A673 (cell line): ENCODE data around the gene FERMT2. TPM values are rescaled to one million over a fixed set of nuclear protein-coding genes. Genes with fewer than 3 reads are reported as not detected.

Source experiments
- BruUV-seq: library from RNA; stranded (reverse); fragments of 400-500 nt; replicated peaks from 2 replicates; lab custom pipeline; 2021; lab: Mats Ljungman, UMichigan
- CTCF ChIA-PET: fragments of 300-600 bp; sonication (Branson Sonifier 250); formaldehyde crosslinking; loops from one replicate; lab custom pipeline; 2022; ENCODE audit warnings: antibody characterized with exemption; lab: Charles Lee
- POLR2A ChIA-PET: fragments of 300-600 bp; sonication (Branson Sonifier 250); formaldehyde crosslinking; loops from one replicate; lab custom pipeline; 2022; ENCODE audit warnings: antibody characterized with exemption; ENCODE audit not compliant: low non-redundant PET; lab: Charles Lee
- DNase-seq: peaks from one replicate; pipeline ENCODE4 v3.0.0-alpha.2; 2015; ENCODE audit warnings: low spot score
- H3K27ac ChIP-seq: fragments of 200-600 bp; sonication (generic); 2 replicates; pipeline ENCODE4 v1.5.1; 2016; ENCODE audit warnings: mixed run types, low read depth, mild to moderate bottlenecking, mixed read lengths, antibody characterized with exemption, low read length; ENCODE audit not compliant: poor library complexity, severe bottlenecking
- H3K27me3 ChIP-seq: fragments of 200-600 bp; sonication (generic); replicated peaks from 2 replicates; pipeline ENCODE4 v1.6.1; 2017; ENCODE audit warnings: mixed run types, low read depth, mild to moderate bottlenecking, mixed read lengths, antibody characterized with exemption, low read length; ENCODE audit not compliant: insufficient read depth, poor library complexity
- H3K36me3 ChIP-seq: fragments of 200-600 bp; sonication (generic); 2 replicates; pipeline ENCODE4 v1.6.1; 2016; ENCODE audit warnings: mixed run types, mild to moderate bottlenecking, mixed read lengths, antibody characterized with exemption, low read length; ENCODE audit not compliant: insufficient read depth, poor library complexity, severe bottlenecking
- H3K4me1 ChIP-seq: fragments of 200-600 bp; sonication (generic); 2 replicates; pipeline ENCODE4 v1.6.1; 2017; ENCODE audit warnings: mixed run types, mild to moderate bottlenecking, mixed read lengths, antibody characterized with exemption, low read length; ENCODE audit not compliant: insufficient read depth, poor library complexity, severe bottlenecking
- H3K4me3 ChIP-seq: fragments of 200-600 bp; sonication (generic); 2 replicates; pipeline ENCODE4 v1.5.1; 2016; ENCODE audit warnings: low read depth, mixed run types, mild to moderate bottlenecking, mixed read lengths, low read length; ENCODE audit not compliant: poor library complexity, severe bottlenecking
- H3K9me3 ChIP-seq: fragments of 200-600 bp; sonication (generic); 2 replicates; pipeline ENCODE4 v1.6.1; 2016; ENCODE audit warnings: mixed run types, low read depth, mild to moderate bottlenecking, mixed read lengths, antibody characterized with exemption, low read length; ENCODE audit not compliant: poor library complexity, severe bottlenecking
- EZH2 ChIP-seq: fragments of 200-600 bp; sonication (generic); IDR thresholded peaks from 2 replicates; pipeline ENCODE4 v1.6.1; 2017; ENCODE audit warnings: borderline replicate concordance, low read depth, mild to moderate bottlenecking, mixed read lengths, antibody characterized with exemption, low read length; ENCODE audit not compliant: poor library complexity, severe bottlenecking
- intact Hi-C: fragments of 100-400 bp; cut with micrococcal nuclease; formaldehyde crosslinking; loops from one replicate; pipeline ENCODE4 v1.10.0; 2022; ENCODE audit not compliant: unreplicated experiment
- total RNA-seq: library from RNA; stranded (reverse); gene quantifications from 2 replicates; pipeline ENCODE4 v1.2.3, GENCODE V29; 2021
- TF ChIP-seq, protein P1 (sequence below): fragments of 300-800, 200-600 bp; sonication (generic); conservative IDR thresholded peaks from 2 replicates; pipeline ENCODE4 v1.5.1; 2017; ENCODE audit warnings: low read depth, mild to moderate bottlenecking, antibody characterized with exemption, low read length, moderate library complexity, mixed read lengths

The FERMT2 gene
- total RNA-seq, 1 experiment from 2014 or later, result 38.3 TPM

DNA sequence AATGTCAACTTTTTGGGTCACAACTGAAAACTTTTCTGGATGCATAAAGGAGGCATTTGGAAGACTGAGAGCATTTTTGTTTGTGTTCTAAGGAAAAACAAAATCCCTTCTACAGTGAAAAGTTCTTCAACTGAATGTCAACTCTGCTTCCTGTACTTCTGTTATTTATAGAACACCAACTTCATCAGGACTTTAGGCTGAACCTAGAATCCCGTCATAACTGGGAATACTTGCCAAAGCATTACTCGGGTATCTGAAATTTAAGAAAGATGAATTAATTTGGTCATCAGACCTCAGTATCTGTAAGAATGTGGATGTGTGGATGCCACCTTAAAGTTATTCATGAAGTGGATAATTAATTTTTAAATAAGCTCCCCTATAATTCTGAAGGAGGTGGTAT lies 73.2 kb downstream of the FERMT2 start:
- intact Hi-C loops, result no loop called here

DNA sequence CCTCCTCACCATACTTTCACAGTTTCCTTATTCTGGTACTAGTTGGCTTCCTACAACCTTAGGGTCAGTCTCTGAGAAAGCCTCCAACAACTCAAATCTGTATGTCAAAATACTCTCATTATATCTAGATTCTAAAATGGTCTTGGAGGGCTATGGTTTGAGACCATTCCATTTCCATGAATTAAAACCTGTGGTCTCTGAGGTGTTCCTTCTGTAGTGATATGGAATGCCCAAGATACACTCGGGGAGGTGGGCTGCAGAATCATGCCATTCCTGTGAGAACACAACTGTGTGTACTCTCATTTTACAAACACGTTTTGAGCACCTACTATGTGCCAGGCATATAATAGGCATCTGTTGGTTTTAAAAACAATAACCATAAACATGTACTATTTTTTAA lies 74.0 kb downstream of the FERMT2 start:
- no peak for DNase-seq
- POLR2A ChIA-PET, result no interaction called here
- intact Hi-C loops, result no loop called here

More for the DNA sequence above, 73.2 kb downstream of the FERMT2 start:
- H3K36me3 ChIP-seq, result peaks cover 15% of the 10 kb centered on the region
- TF ChIP-seq EZH2, result no peak
- TF ChIP-seq, protein P1, sequence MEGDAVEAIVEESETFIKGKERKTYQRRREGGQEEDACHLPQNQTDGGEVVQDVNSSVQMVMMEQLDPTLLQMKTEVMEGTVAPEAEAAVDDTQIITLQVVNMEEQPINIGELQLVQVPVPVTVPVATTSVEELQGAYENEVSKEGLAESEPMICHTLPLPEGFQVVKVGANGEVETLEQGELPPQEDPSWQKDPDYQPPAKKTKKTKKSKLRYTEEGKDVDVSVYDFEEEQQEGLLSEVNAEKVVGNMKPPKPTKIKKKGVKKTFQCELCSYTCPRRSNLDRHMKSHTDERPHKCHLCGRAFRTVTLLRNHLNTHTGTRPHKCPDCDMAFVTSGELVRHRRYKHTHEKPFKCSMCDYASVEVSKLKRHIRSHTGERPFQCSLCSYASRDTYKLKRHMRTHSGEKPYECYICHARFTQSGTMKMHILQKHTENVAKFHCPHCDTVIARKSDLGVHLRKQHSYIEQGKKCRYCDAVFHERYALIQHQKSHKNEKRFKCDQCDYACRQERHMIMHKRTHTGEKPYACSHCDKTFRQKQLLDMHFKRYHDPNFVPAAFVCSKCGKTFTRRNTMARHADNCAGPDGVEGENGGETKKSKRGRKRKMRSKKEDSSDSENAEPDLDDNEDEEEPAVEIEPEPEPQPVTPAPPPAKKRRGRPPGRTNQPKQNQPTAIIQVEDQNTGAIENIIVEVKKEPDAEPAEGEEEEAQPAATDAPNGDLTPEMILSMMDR, result no peak
- peaks cover 34% of the 10 kb centered on the region for H3K4me1 ChIP-seq
- peak overlapping the region; percentile 6 for H3K27ac ChIP-seq
- BruUV-seq, result no TSS peak
- no peaks in the 10 kb centered on the region for H3K9me3 ChIP-seq
- CTCF ChIA-PET, result no interaction called here
- no peak overlapping the region for H3K4me3 ChIP-seq
- H3K27me3 ChIP-seq, result no peaks in the 10 kb centered on the region
- POLR2A ChIA-PET, result no interaction called here
- no peak for DNase-seq

DNA sequence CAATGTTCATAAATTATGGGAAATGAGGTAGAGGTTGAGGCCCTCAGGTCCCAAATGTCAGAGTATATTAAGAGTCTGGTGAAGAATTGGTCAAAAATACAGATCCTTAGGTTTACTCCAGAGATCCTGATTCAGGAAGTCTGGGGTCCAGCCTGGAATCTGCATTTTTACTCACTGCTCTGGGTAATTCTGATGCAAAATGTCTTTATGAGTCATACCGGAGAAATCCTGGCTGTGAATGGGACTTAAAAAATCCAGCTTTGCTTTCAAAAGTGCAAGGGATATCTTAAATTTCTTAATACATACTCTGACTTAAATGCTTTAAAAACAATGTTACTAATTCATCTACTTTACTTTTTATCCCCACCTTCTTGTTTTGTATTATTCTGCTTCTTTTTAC lies 74.5 kb downstream of the FERMT2 start:
- no peak for DNase-seq
- BruUV-seq, result no TSS peak
- CTCF ChIA-PET, result no interaction called here
- no peaks in the 10 kb centered on the region for H3K9me3 ChIP-seq
- no peak overlapping the region for H3K4me3 ChIP-seq
- POLR2A ChIA-PET, result no interaction called here
- H3K27ac ChIP-seq, result no peak overlapping the region
- intact Hi-C loops, result no loop called here
- H3K27me3 ChIP-seq, result no peaks in the 10 kb centered on the region
- peaks cover 20% of the 10 kb centered on the region for H3K36me3 ChIP-seq
- H3K4me1 ChIP-seq, result peaks cover 34% of the 10 kb centered on the region
- no peak for TF ChIP-seq EZH2
- TF ChIP-seq, protein P1, result no peak

More for the DNA sequence above, 74.0 kb downstream of the FERMT2 start:
- BruUV-seq, result no TSS peak
- Histone ChIP-seq H3K27me3 (no peaks in the 10 kb centered on the region), H3K4me1 (peaks cover 34% of the 10 kb centered on the region), H3K27ac (no peak overlapping the region), H3K36me3 (peaks cover 20% of the 10 kb centered on the region), H3K4me3 (no peak overlapping the region), H3K9me3 (no peaks in the 10 kb centered on the region)
- CTCF ChIA-PET, result no interaction called here
- no peak for TF ChIP-seq EZH2
- TF ChIP-seq, protein P1, result no peak
